GM12872 (cell line): ENCODE results near the gene ABL2.

Source experiments
- CTCF ChIP-seq: IDR thresholded peaks from 3 replicates; pipeline ENCODE4 v1.5.1; 2011; ENCODE audit warnings: low read depth, mild to moderate bottlenecking, low read length, moderate library complexity; ENCODE audit not compliant: insufficient read depth

ABL2 gene

GRCh38 chr1:179082999-179083335 is 146.5 kb downstream of the ABL2 start:
- TF ChIP-seq CTCF = no peak

GRCh38 chr1:179082333-179082998 is 147.0 kb downstream of the ABL2 start:
- no peak for TF ChIP-seq CTCF

GRCh38 chr1:179081687-179082332 is 147.7 kb downstream of the ABL2 start, which contains the start of gene TOR3A:
TSS of gene TOR3A (plus strand) at chr1:179082070. CDS start at chr1:179082129, 59 bp downstream.
- TF ChIP-seq CTCF = no peak

- no peak for TF ChIP-seq CTCF
Observed at GRCh38 chr1:179080866-179081686, 148.4 kb downstream of the ABL2 start.

GRCh38 chr1:179079113-179079761 is 150.2 kb downstream of the ABL2 start:
- TF ChIP-seq CTCF = peak; percentile 72

GRCh38 chr1:179077396-179077795 is 152.1 kb downstream of the ABL2 start:
- TF ChIP-seq CTCF = no peak

GRCh38 chr1:179066471-179066870 is 163.0 kb downstream of the ABL2 start:
- no peak for TF ChIP-seq CTCF
